GM18502 (cell line): ENCODE measurements around the gene FEM1B.

ENCODE experiments used
- ATAC-seq: cut with Tn5 transposase; IDR thresholded peaks from one replicate; pipeline ENCODE4 v1.9.1; 2021; ENCODE audit warnings: mild to moderate bottlenecking; ENCODE audit not compliant: unreplicated experiment, poor library complexity

Gene FEM1B

DNA sequence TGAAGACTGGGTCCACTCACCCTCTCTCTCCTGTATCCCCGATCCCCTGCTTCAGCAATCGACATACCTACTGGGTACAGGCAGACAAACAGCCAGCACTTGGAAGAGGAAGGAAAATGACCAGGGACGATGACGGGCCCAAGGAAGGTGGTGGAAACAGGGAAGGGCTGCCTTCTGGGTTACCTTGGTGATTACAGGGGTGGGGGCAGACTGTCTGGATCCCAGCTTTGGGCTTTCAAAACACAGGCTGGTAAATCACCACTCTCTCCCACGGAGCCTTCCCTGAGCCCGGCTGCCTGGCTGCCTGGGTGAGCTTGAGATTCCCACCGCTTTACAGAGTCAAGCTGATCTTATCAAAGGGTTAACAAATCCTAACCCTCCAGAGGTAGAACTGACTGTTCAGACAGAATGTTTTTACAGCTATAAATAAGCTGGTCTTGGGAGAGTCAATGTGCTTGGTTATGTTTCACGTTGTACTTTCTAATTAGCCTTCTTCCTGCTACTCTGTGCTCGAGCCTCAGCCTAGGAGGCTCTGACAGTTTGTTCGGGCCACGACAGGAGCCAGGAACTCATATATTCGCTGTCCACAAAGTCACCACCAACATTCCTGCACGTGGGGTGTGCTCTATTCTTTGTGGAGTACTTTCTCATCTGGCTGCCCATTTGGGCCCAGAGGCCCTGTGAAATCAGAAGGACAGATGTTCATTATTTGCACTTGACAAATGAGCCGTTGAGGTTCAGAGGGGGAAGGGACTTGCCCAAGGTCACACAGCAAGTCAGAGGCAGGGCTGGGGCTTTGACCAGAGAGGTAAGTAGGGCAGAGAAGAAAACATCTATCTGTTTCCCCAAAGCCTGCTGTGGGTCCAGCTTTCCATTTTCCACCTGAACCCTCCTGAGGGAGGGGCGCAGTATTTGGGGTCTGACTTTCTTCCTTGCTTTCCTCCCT is 63.5 kb downstream of the FEM1B start:
- no peak for ATAC-seq

DNA sequence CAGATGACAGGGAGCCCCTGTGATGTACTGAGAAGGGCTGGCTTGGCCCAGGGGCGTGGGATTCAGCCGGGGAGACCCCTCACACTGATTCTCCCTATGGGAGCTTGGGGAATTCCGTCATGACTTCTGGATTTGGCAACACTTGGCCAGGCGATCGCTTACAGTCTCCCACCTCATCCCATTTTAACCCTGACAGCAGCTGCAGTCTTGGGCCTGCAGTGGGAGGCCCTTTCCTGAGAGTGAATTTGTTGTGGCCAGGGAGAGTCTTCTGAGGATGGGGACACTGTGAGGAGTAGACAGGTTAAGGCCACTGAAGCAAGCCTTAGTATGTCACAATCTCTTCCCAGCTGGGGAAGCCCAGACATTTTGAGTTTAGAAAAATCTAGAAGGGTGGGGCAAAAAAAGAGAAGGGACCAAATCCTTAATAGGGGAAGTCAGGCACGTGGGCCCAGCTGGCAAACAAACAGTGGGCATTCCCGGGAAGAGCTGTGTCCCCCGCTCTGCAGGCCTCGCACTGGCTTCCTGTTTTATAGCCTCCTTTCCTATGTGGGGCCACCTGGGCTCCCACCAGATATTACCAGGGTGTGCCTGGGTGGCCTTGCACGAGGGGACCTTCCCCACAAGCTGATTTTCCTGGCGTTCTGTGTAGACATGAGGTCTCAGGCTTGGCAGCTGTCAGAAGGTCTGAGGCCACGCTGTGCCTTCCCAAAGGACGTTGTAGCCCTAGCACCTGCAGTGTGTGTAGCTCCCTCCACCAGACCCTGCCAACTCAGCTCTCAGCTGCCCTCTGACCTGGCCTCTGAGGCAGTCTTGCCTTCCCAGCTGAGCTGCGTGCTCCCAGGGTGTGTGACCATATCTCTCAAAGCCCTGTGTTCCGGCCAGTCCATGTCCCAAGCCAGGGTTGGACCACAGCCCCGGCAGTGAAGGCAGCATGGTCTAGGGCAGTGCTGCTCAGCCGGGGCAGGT is 64.5 kb downstream of the FEM1B start:
- ATAC-seq: no peak

DNA sequence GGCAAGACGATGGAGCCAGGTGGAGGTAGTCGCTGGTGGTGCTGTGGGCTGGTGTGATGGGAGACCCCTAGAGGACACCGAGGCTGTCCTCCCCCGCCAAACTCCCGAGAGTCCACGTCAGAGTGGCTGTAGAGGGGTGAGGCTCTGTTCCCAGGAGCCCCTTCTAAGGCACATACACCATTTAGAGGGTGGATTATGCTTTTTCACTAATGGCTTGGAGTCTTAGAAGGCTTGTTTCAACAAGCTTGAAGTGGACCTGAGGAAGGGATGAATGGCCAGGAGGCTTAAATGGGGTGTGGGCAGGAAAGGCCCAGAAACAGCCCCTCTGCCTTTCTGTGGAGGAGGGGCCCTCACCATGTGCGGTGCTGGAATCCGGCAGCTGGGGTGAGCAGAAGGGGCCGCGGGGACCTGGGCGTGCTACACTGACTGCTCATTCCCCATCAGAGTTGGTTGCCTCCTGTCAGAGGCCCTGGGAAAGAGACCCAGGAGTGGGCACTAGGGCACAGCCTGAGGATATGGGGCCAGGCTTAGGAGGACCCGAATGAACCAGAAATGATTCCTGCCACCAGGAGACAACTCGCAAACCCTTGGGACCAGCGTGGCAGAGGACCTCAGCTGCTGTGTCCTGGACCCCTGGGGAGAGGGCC is 66.2 kb downstream of the FEM1B start:
- no peak for ATAC-seq

DNA sequence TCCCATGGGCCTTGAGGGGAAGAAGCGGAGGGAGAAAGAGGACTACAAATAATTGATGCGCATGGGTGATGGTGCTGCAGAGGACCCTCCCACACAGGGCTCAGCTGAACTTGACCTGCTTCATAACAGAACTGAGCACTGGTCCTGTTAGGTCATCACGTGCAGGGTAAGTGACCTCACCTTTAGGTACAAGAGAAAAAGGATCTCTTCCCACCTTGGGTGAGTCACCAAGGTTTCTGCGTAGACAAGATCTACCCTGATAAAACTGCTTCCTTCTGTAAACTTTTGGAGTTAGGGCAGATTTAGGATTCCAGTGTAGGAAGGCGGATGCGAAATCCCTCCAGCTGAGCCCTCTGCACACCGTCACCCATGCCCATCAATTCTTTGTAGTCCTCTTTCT is 67.1 kb downstream of the FEM1B start:
- ATAC-seq: no peak
